NOMO-1 treated with DMSO at 0.1 percent for 48 hours (cell line): Measurements from ENCODE around the gene PDE6H.
A peak's percentile ranks its signal among the peaks of the same experiment; 100 is the strongest.

ENCODE experiments used
- DNase-seq: peaks from one replicate; lab custom pipeline; 2025; ENCODE audit not compliant: unreplicated experiment; lab: John Stamatoyannopoulos, UW

Gene PDE6H

GRCh38 chr12:14950982-14951746, 21.7 kb upstream of the PDE6H start:
- no peak for DNase-seq

- DNase-seq: no peak
Observed at GRCh38 chr12:14951851-14952250, 21.0 kb upstream of the PDE6H start.

GRCh38 chr12:14952299-14952921, 20.4 kb upstream of the PDE6H start:
- peak; percentile 83 for DNase-seq

- no peak for DNase-seq
Observed at GRCh38 chr12:14953752-14954151, 19.1 kb upstream of the PDE6H start.

GRCh38 chr12:14954269-14954668, 18.6 kb upstream of the PDE6H start:
- no peak for DNase-seq

GRCh38 chr12:14956024-14956891, 16.6 kb upstream of the PDE6H start:
- peak; percentile 98 for DNase-seq

- no peak for DNase-seq
Observed at GRCh38 chr12:14956905-14957304, 15.9 kb upstream of the PDE6H start.

- peak; percentile 23 for DNase-seq
Observed at GRCh38 chr12:14957551-14958168, 15.2 kb upstream of the PDE6H start.

- no peak for DNase-seq
Observed at GRCh38 chr12:14958361-14959125, 14.3 kb upstream of the PDE6H start.

- no peak for DNase-seq
Observed at GRCh38 chr12:14959126-14959440, 13.8 kb upstream of the PDE6H start.

GRCh38 chr12:14959463-14959862, 13.4 kb upstream of the PDE6H start:
- DNase-seq: peak; percentile 57

- no peak for DNase-seq
Observed at GRCh38 chr12:14959916-14960496, 12.8 kb upstream of the PDE6H start.

- DNase-seq: peak; percentile 90
Observed at GRCh38 chr12:14960548-14961465, 12.0 kb upstream of the PDE6H start.

- peak; percentile 97 for DNase-seq
Observed at GRCh38 chr12:14961466-14962152, 11.2 kb upstream of the PDE6H start, which contains the start of gene ARHGDIB. Gene ARHGDIB, minus strand, starts transcription at chr12:14961601. Its CDS starts 10,889 bp downstream, at chr12:14950712.

- DNase-seq: peak; percentile 58
Observed at GRCh38 chr12:14962153-14962539, 10.7 kb upstream of the PDE6H start.

GRCh38 chr12:14962797-14963196, 10.0 kb upstream of the PDE6H start:
- peak; percentile 29 for DNase-seq

- DNase-seq: no peak
Observed at GRCh38 chr12:14963520-14963919, 9.3 kb upstream of the PDE6H start.

- DNase-seq: no peak
Observed at GRCh38 chr12:14964406-14964805, 8.4 kb upstream of the PDE6H start.

GRCh38 chr12:14965221-14965620, 7.6 kb upstream of the PDE6H start:
- DNase-seq: no peak
